GM19438 (cell line): ENCODE measurements around the gene POLR1H.
A peak's percentile ranks its signal among the peaks of the same experiment; 100 is the strongest.

Source experiments
- ATAC-seq: cut with Tn5 transposase; IDR thresholded peaks from one replicate; pipeline ENCODE4 v1.9.1; 2021; ENCODE audit warnings: low read depth; ENCODE audit not compliant: unreplicated experiment

The POLR1H gene

GRCh38 chr6:30093951-30094661 is 33.0 kb downstream of the POLR1H start:
- ATAC-seq = no peak

- ATAC-seq = no peak
Observed at GRCh38 chr6:30096829-30097228, 35.8 kb downstream of the POLR1H start.

- ATAC-seq = no peak
Observed at GRCh38 chr6:30097902-30098768, 37.1 kb downstream of the POLR1H start.

- no peak for ATAC-seq
Observed at GRCh38 chr6:30100154-30100553, 39.1 kb downstream of the POLR1H start.

GRCh38 chr6:30100585-30101443 is 39.7 kb downstream of the POLR1H start:
- no peak for ATAC-seq

GRCh38 chr6:30101444-30102413 is 40.7 kb downstream of the POLR1H start:
- ATAC-seq = peak; percentile 55

GRCh38 chr6:30102414-30102969 is 41.4 kb downstream of the POLR1H start:
- no peak for ATAC-seq

GRCh38 chr6:30102970-30103871 is 42.2 kb downstream of the POLR1H start:
- peak; percentile 51 for ATAC-seq

- ATAC-seq = no peak
Observed at GRCh38 chr6:30103872-30104179, 42.8 kb downstream of the POLR1H start.

- ATAC-seq = no peak
Observed at GRCh38 chr6:30104661-30105060, 43.6 kb downstream of the POLR1H start.

- no peak for ATAC-seq
Observed at GRCh38 chr6:30111266-30111856, 50.3 kb downstream of the POLR1H start.

GRCh38 chr6:30112402-30112994 is 51.4 kb downstream of the POLR1H start:
- ATAC-seq = no peak

GRCh38 chr6:30113003-30113759 is 52.1 kb downstream of the POLR1H start, which contains the start of gene TRIM31:
TSS of gene TRIM31 (minus strand) at chr6:30113090. CDS start at chr6:30112805, 285 bp downstream.
- no peak for ATAC-seq

GRCh38 chr6:30113841-30114240 is 52.8 kb downstream of the POLR1H start:
- no peak for ATAC-seq
